ENCODE data around the gene IL16.

Gene IL16

GRCh38 chr15:81242778-81243177 lies 46.1 kb downstream of the IL16 start:
- DNase-seq = no peak
- in situ Hi-C loops (cut with MboI; ENCODE audit: low pct_unique_long_range_greater_than_20kb, low sequenced_read_pairs) = no loop called here

GRCh38 chr15:81244306-81244705 lies 47.6 kb downstream of the IL16 start:
- in situ Hi-C loops (cut with MboI; ENCODE audit: low pct_unique_long_range_greater_than_20kb, low sequenced_read_pairs) = no loop called here
- DNase-seq = no peak

GRCh38 chr15:81253846-81254245 lies 57.2 kb downstream of the IL16 start:
- in situ Hi-C loops (cut with MboI; ENCODE audit: low pct_unique_long_range_greater_than_20kb, low sequenced_read_pairs) = no loop called here
- no peak for DNase-seq

- in situ Hi-C loops (cut with MboI; ENCODE audit: low pct_unique_long_range_greater_than_20kb, low sequenced_read_pairs) = no loop called here
Observed at GRCh38 chr15:81254277-81254915, 57.7 kb downstream of the IL16 start.

GRCh38 chr15:81254916-81255290 lies 58.2 kb downstream of the IL16 start:
- in situ Hi-C loops (cut with MboI; ENCODE audit: low pct_unique_long_range_greater_than_20kb, low sequenced_read_pairs) = no loop called here
- DNase-seq = no peak

More at GRCh38 chr15:81254277-81254915, 57.7 kb downstream of the IL16 start:
- no peak for DNase-seq

- DNase-seq = no peak
- in situ Hi-C loops (cut with MboI; ENCODE audit: low pct_unique_long_range_greater_than_20kb, low sequenced_read_pairs) = no loop called here
Observed at GRCh38 chr15:81255315-81255957, 58.8 kb downstream of the IL16 start.

- in situ Hi-C loops (cut with MboI; ENCODE audit: low pct_unique_long_range_greater_than_20kb, low sequenced_read_pairs) = no loop called here
- no peak for DNase-seq
Observed at GRCh38 chr15:81255958-81256320, 59.3 kb downstream of the IL16 start.

- peak; percentile 56 for DNase-seq
Observed at GRCh38 chr15:81256916-81257315, 60.2 kb downstream of the IL16 start.

GRCh38 chr15:81257435-81257834 lies 60.8 kb downstream of the IL16 start:
- no peak for DNase-seq
- in situ Hi-C loops (cut with MboI; ENCODE audit: low pct_unique_long_range_greater_than_20kb, low sequenced_read_pairs) = no loop called here

More at GRCh38 chr15:81256916-81257315, 60.2 kb downstream of the IL16 start:
- in situ Hi-C loops (cut with MboI; ENCODE audit: low pct_unique_long_range_greater_than_20kb, low sequenced_read_pairs) = no loop called here

GRCh38 chr15:81258455-81258854 lies 61.8 kb downstream of the IL16 start:
- in situ Hi-C loops (cut with MboI; ENCODE audit: low pct_unique_long_range_greater_than_20kb, low sequenced_read_pairs) = no loop called here

GRCh38 chr15:81259760-81260298 lies 63.1 kb downstream of the IL16 start:
- in situ Hi-C loops (cut with MboI; ENCODE audit: low pct_unique_long_range_greater_than_20kb, low sequenced_read_pairs) = loop anchor here (10.0 kb wide), 2 partner anchors 155 to 265 kb away; no protein-coding TSS in a partner anchor
- no peak for DNase-seq

More at GRCh38 chr15:81258455-81258854, 61.8 kb downstream of the IL16 start:
- DNase-seq = no peak

- in situ Hi-C loops (cut with MboI; ENCODE audit: low pct_unique_long_range_greater_than_20kb, low sequenced_read_pairs) = loop anchor here (10.0 kb wide), 2 partner anchors 156 to 266 kb away; no protein-coding TSS in a partner anchor
- DNase-seq = no peak
Observed at GRCh38 chr15:81261172-81261811, 64.6 kb downstream of the IL16 start.

- in situ Hi-C loops (cut with MboI; ENCODE audit: low pct_unique_long_range_greater_than_20kb, low sequenced_read_pairs) = loop anchor here (10.0 kb wide), 2 partner anchors 159 to 269 kb away; no protein-coding TSS in a partner anchor
- DNase-seq = no peak
Observed at GRCh38 chr15:81263477-81263876, 66.8 kb downstream of the IL16 start.

GRCh38 chr15:81264072-81264857 lies 67.6 kb downstream of the IL16 start:
- no peak for DNase-seq
- in situ Hi-C loops (cut with MboI; ENCODE audit: low pct_unique_long_range_greater_than_20kb, low sequenced_read_pairs) = loop anchor here (10.0 kb wide), 2 partner anchors 159 to 269 kb away; no protein-coding TSS in a partner anchor

- in situ Hi-C loops (cut with MboI; ENCODE audit: low pct_unique_long_range_greater_than_20kb, low sequenced_read_pairs) = loop anchor here (10.0 kb wide), 2 partner anchors 161 to 271 kb away; no protein-coding TSS in a partner anchor
- DNase-seq = peak; percentile 39
Observed at GRCh38 chr15:81265256-81265943, 68.7 kb downstream of the IL16 start.

- peak; percentile 96 for DNase-seq
- in situ Hi-C loops (cut with MboI; ENCODE audit: low pct_unique_long_range_greater_than_20kb, low sequenced_read_pairs) = loop anchor here (10.0 kb wide), 2 partner anchors 161 to 271 kb away; no protein-coding TSS in a partner anchor
Observed at GRCh38 chr15:81265944-81266775, 69.5 kb downstream of the IL16 start.

GRCh38 chr15:81268340-81268739 lies 71.7 kb downstream of the IL16 start:
- in situ Hi-C loops (cut with MboI; ENCODE audit: low pct_unique_long_range_greater_than_20kb, low sequenced_read_pairs) = loop anchor here (10.0 kb wide), 2 partner anchors 164 to 274 kb away; no protein-coding TSS in a partner anchor
- no peak for DNase-seq
